NOMO-1 treated with dmso at 0.1 percent for 144 hours (cell line): ENCODE results near the gene LAMP1.
"Not testable (repeated sequence)": the region's sequence is repeated elsewhere in the genome, so short reads cannot be mapped to it uniquely, and the experiment has no call there.

Experiments
- DNase-seq: peaks from one replicate; lab custom pipeline; 2025; ENCODE audit not compliant: unreplicated experiment; lab: John Stamatoyannopoulos, UW

Gene LAMP1, protein sequence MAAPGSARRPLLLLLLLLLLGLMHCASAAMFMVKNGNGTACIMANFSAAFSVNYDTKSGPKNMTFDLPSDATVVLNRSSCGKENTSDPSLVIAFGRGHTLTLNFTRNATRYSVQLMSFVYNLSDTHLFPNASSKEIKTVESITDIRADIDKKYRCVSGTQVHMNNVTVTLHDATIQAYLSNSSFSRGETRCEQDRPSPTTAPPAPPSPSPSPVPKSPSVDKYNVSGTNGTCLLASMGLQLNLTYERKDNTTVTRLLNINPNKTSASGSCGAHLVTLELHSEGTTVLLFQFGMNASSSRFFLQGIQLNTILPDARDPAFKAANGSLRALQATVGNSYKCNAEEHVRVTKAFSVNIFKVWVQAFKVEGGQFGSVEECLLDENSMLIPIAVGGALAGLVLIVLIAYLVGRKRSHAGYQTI

DNA sequence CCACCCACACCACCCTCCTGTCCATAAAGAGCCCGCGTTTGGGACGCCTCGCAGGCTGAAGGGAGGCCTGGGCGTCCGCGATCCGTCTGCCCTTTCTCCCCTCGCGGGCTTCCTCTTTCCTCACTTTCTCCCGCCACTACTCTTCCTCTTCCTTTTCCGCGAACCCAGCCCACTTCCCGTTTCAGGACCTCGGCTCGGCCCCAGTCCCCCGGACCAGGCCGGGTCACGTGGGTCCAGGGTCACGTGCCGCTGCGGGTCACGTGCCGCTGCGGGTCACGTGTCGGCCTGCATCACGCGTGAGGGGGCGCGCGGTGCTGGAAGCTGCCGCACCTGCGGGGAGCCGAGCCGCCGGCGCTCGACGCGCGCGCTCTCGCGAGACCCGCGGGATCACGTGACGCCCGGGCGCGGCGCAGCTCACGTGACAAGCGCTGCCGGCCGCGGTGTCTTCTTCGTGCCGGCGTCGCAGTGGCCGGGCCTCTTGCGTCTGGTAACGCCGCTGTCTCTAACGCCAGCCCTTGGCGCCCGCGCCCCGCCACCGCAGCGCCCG is at the start of gene LAMP1:
LAMP1 (plus strand) TSS at position 417 of the 547 bp plus-strand sequence. CDS start 196 bp downstream, outside the sequence.
- DNase-seq = peak; percentile 91

DNA sequence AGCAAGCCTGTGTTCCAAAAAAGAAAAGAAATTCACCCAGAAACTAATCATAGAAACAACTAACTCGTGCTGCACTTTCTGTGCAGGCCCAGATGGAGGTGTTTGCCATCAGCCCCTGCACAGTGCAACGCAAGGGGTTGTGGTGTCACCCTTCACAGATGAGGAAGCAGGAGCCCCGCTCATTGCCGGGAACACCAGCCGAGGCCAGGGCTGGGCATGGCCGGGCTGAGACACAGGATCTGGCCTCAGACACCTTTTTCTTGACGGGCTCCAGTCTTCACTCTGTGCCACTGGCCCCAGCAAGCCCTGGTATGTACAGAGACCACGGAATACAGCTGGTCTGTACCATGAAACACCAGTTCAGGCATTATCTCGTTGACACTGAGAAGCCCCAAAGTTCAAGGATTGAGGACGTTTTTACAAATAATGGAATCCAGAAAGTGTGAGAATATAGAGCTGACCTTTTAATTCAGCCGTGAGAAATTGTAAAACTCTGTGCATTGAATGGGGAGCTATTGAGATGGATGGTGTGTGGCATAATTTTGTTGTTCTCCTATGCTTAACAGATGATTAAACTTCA is 44.4 kb upstream of the LAMP1 start:
- no peak for DNase-seq

DNA sequence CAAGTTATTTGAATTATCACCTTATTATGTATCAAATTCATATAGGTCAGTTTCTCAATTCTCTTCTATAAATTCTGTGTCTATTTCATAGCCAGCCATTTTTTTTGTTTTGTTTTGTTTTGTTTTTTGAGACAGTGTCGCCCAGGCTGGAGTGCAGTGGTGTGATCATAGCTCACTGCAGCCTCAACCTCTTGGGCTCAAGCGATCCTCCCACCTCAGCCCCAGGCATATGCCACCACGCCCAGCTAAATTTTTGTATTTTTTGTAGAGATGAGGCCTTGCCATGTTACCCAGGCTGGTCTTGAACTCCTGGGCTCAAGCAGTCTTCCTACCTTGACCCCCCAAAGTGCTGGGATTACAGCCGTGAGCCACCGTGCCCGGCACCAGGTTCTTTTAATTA is 39.1 kb upstream of the LAMP1 start:
- not testable (repeated sequence) for DNase-seq

DNA sequence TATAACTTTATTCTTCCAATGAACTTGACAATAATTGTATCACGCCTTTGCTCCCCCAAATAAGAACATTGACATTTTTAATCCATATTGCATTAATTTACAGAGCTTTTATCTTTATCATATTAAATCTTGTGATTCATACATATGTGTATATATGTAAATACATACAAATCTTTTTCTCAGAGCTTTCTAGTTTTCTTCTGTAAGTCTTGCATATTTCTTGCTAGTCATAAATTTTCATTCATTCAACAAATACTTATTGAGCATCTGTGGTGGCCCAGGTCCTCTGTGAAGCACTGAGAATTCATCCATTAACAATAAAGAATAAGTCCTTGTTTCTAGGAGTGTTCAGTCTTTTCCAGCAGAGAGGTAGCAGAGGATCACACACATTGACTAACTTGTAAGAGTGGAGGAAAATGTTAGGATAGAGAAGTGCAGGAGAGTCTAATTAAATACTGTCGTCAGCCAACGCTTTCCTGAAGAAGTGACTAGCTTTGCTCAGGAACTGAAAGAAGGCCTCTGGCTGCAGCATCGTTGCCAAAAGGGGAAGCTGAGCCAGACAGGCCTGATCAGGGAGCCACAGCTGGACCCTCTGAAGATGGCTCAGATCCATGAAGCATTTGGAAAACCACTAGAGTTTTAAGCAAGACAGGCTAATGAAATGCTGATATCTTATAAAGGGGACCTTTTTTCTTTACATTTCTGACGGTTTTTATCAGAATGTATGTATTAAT is 38.6 kb upstream of the LAMP1 start:
- no peak for DNase-seq

DNA sequence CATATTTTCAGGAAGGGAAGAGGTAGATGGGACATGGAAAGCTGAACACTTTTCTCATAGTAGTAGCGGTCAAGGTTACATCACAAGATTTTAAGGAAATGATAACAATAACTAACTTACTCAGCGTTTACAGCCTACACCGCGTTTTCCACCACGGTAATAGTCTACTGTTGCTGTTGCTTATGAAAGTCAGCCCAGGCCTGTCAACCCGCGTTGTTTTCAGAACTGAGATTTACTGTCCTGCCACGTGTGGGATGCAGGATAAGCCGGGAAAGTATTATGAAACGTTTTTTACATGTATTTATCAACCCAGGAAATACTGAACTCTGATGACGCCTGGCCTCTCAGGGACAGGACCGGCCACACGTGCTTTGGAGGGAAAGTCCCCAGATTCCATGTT is 36.0 kb upstream of the LAMP1 start:
- no peak for DNase-seq

DNA sequence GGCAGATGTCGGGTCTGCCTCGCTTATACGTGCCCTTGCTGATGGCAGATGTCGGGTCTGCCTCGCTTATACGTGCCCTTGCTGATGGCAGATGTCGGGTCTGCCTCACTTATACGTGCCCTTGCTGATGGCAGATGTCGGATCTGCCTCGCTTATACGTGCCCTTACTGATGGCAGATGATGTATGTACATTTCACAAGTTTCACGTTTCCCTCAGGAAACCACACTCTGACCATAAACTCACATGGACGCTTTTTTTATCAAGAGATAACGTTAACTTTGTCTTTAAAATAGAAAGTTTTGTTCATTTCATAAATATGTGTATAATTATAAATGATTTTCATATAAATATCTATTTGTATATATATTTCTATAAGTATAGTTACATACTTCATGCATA is 34.0 kb upstream of the LAMP1 start:
- not testable (repeated sequence) for DNase-seq

DNA sequence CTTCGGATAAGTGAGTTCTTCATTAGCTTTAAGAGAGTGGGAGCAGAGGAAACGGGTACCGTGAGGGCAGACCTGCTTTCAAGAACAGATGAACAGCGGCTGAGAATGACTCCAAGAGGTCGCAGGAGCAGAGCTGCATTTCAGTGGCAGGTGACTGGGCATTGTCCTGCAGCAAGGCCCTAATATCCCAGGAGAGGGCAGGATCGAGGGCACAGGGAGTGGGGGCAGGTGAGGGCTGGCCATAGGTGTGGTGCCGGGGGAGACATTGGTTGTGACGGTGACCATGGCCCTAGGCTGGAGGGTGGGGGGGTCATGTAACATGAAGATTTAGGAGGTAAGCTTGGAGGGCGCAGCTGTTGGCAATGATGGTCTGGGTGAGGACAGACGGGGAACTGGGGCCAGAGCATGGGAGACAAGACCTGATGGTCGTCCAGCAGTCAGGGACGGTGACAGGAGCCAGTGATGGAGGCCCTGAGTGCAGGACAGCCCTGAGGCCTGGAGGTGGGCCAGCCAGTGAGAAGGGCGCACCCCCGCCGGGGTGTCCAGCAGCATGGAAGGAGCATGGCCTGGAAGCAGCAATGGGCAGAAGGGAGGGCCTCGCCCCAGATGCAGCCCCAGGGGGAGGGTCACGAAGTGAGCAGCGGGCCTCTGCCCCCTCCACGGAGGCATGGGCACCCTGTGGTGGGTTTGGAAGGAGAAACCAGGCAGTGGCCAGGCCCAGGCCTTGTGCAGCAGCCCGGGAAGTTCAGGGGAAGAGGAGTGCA is 29.2 kb upstream of the LAMP1 start:
- no peak for DNase-seq

DNA sequence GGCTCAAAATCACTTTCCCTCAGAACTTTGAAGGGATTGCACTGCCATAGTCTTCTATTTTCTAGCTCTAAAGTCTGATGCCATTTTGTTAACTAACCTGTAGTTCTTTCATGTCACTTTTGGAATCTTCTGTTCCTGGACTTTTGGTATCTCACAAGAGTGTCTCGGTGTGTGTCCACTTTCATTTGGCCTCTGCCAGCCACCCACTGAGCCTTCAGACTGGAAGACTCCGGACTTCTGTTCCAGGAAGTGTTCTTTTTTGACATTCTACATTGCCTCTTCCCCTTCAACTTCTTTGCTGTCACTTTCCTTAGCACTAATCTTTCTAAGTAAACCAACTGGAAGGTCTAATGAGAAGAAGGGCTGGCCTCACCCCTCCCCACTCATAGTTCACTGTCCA is 25.0 kb upstream of the LAMP1 start:
- DNase-seq = no peak

DNA sequence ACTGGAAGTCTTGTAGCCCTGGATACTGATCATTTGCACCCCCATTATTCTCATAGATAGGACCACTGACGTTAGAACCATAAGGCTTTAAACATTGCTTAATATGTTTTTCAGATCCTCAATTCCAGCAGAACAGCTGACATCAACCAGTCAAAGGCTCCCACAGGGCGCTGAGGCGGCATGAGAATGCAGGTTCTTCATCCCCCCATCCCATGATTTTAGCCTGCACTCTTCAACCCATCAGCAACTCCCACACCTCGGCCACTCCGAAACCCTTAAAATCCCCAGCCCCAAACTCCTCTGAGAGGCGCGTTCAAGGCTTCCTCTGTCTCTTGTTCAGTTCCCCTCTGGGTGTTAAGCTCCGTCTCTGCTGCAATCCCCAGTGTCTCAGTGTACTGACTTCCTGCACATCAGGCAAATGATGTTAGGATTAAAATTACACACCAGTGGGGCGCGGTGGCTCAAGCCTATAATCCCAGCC is 24.3 kb upstream of the LAMP1 start:
- DNase-seq = no peak

DNA sequence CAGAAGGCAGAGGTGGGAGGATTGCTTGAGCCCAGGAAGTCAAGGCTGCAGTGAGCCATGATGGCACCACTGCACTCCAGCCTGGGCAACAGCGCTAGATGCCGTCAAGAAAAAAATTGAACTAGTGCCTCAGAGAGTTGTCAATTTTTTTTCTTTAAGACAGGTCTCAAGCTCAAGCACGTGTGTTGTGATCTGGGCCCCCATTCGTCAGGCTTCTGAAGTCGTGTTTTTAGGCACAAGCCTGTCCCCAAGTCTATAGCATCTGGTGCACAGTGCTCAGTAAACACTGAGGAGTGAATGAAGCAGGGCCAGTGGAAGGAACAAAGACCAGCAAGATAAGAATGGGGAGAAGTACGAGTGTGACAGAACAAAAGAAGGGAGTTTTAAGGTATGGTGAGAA is 23.7 kb upstream of the LAMP1 start:
- no peak for DNase-seq

DNA sequence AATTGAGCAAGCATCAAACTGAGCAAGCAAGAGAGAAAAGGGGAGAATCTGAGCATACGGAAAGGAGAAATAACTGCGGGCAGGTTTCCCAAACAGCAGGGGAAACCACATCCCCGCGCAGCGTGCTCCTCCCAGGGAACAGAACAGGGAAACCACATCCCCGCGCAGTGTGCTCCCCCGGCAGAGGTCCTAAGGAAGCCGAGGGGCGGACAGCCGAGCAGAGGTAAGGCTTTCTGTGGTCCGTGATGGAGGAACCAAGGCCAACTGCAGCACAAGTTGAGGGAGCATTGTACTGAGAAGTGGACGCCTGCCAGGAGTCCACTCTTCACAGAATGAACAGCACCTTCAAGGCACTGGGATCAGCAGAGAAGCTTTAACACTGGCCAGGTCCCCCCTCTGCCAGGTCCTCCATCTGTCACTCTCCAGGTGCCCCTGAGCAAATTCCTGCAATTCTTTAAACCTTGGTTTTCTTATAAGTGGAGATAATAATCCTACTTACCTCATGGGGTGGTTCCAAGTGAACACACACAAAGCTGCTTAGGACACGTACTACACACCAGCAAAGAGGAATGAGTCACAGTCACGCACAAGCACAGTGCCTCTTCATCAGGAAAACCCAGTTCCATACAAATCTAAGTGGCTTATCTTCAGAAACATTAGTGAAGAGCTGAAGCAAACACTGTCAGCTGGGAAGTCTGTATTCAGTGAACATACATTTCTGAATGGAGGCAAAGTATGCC is 23.0 kb upstream of the LAMP1 start:
- DNase-seq = no peak

DNA sequence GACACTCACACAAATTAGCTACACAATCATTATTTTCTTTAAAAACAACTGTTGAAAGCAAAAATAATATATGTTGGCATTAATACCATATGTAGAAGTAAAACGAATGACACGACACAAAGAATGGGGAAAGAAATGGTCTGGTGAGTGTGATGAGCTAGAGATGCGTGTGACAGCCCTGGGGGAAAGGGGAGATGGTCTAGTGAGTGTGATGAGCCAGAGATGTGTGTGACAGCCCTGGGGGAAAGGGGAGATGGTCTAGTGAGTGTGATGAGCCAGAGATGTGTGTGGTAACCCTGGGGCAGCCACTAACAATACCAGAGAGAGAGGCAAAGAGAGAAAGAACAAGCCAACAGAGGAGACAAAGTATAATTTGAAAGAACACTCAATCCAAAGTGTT is 22.3 kb upstream of the LAMP1 start:
- DNase-seq = no peak

DNA sequence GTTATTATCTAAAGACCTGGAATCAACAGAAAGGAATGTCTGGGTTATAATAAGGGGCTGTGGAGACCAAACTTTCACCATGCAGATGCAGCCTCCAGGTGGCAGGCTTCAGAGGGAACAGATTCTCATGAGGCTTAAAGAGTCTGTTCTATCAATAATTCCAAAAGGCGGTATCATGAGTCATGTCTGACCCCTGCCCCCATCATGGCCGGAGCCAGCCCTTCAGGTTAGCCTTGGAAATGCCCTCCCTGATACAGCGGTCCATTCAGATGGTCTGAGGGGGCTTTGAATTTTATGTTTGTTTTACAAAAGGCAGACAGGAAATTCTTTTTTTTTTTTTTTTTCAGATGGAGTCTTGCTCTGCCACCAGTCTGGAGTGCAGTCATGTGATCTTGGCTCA is 21.7 kb upstream of the LAMP1 start:
- no peak for DNase-seq

DNA sequence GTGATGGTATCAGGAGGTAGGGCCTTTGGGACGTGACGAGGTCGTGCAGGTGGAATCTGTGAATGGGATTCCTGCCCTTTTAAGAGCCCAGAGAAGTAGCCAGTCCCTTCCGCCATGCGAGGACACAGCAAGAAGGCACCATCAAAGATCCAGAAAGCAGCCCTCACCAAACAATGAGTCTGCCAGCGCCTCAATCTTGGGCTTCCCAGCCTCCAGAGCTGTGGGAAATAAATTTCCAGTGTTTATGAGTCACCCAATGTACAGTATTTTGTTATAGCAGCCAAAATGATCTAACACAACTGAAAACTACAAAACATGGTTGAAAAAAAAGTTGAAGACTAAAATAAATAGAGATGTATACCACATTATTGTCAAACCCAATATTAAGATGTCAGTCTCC is 16.9 kb upstream of the LAMP1 start:
- DNase-seq = no peak

DNA sequence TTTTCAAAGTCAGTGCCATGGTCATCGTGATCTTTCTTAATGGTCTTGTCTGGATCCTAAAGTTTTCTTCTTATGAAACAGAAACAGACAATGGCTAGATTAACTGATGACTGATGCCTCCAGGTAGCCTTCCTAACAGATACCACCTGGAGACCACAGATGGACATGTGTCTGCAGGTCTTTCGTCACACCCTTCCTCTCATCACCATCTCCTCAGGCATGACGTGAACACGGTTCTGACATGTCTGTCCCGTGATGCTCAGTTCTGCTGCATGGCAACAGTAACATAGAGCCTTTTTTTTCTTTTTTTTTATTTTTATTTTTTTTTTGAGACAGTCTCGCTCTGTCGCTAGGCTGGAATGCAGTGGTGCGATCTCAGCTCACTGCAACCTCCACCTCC is 13.1 kb upstream of the LAMP1 start:
- no peak for DNase-seq

DNA sequence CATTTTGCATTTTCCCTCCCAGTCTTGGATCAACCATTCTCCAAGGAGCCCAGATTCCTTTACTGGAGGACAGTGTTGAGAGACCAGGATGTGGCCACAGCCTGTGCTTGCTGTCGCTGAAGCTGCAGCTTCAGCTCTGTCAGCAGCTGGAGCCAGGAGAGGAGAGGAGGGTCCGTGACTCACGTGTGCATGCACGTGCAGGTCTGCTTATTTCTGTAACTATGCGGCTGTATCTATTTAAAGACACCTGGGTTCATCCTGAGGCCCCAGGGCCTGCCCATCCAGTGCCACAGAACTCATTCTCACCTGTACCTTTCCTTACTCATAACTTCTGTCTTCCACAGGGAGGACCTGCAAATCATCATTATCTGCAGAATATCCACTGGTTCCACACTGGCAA is 8.2 kb upstream of the LAMP1 start:
- no peak for DNase-seq

DNA sequence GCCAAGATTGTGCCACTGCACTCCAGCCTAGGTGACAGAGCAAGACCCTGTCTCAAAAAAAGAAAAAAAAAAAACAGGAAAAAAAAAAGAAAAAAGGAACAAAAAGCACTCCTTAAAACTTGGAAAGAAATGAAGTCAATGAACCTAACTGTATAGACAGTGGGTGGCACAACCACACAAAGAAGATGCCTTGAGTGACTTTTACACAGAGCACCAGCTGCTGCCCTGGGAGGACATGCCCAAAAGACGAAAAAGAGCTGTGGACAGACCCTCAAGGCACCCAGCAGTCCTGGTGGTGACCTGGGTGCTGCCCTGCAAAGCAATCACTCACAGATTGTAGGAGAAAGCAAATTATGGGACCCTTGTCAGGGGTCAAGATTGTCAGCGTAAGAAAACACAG is 5.9 kb upstream of the LAMP1 start:
- no peak for DNase-seq

DNA sequence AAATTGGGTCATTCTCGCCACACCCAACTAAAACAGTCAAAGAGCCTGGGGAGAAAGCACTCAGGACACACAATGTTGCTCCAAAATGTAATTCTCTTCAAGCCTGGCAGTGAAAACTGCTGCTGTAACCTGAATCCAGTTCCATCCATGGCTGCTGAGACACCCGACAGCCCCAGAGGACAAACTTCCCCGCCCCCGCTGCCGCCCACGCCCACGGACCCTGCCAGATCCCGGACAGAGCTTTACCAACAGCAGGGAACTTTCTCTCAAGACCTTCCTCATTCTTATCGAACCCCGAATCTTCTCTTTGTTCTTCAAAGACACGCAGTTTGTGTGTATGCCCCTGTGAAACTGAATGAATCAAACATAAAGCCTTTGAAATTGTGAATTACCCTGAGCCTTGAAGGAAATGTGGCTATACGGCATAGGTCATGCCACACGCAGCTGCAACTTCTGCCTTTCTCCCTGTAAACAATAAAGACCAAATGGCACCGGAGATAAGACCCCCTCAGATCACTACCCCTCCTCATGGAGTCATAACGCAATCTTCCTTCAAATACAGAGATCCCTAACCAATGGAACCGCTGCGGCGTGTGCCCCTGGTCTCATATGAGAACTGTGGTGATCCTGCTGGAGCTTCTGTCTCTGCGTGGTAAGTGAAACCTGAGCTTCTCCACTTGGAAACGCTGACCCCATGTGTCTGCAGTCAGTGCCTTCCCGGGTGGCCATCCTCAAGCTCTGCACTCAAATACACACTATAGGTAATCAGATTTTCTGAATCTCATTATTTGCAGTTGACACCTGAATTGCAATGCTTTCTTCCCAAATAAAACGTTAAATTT is 4.8 kb upstream of the LAMP1 start:
- no peak for DNase-seq

DNA sequence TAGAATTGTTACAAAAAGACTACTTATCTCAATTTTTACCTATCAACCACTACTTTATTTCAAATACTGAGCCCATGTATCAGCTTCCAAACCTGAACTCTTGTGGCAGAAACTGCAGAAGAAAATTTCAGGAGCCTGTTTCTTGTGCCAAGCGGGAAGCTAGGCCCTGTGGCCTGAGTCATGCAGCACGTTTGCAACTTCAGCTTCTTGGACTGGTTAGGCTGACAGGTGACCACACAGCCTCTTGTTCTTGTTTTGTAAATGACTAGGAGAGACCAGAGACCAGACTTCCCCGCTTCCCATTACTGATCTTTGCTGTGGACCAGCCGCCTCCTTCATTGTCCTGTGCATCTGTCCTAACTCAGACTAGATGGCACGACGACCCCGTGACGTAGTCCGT is 3.4 kb upstream of the LAMP1 start:
- DNase-seq = no peak
